HEK293T (cell line): ENCODE measurements around the gene UMAD1.
"Not testable (repeated sequence)": the region's sequence is repeated elsewhere in the genome, so short reads cannot be mapped to it uniquely, and the experiment has no call there.

Experiments used
- CTCF ChIA-PET: fragments of 350-600 bp; formaldehyde crosslinking; extraction: SDS; loops from one replicate; lab custom pipeline; 2021; ENCODE audit warnings: antibody characterized with exemption, inconsistent platforms; lab: Yijun Ruan, JAX
- POLR2A ChIA-PET: fragments of 350-600 bp; formaldehyde crosslinking; extraction: SDS; loops from one replicate; lab custom pipeline; 2020; ENCODE audit warnings: antibody characterized with exemption, inconsistent platforms; lab: Yijun Ruan, JAX
- DNase-seq: peaks from one replicate; pipeline ENCODE4 v3.0.0; 2012; ENCODE audit warnings: mixed read lengths; ENCODE audit errors: extremely low spot score
- ARNT ChIP-seq: fragments of 450-650 bp; IDR thresholded peaks from 2 replicates; pipeline ENCODE4 v1.6.1; 2017; ENCODE audit warnings: mild to moderate bottlenecking
- BHLHE40 ChIP-seq: fragments of 450-650 bp; IDR thresholded peaks from 2 replicates; pipeline ENCODE4 v1.6.1; 2016; ENCODE audit warnings: mild to moderate bottlenecking, moderate library complexity, borderline replicate concordance
- CTBP1 ChIP-seq: fragments of 450-650 bp; IDR thresholded peaks from 2 replicates; pipeline ENCODE4 v1.6.1; 2016; ENCODE audit warnings: borderline replicate concordance
- ELF4 ChIP-seq: fragments of 450-650 bp; IDR thresholded peaks from 2 replicates; pipeline ENCODE4 v1.6.1; 2017; ENCODE audit warnings: antibody characterized with exemption
- FOXA1 ChIP-seq: fragments of 450-650 bp; IDR thresholded peaks from 2 replicates; pipeline ENCODE4 v1.6.1; 2016; ENCODE audit warnings: mild to moderate bottlenecking
- FOXK2 ChIP-seq: fragments of 450-650 bp; IDR thresholded peaks from 2 replicates; pipeline ENCODE4 v1.6.1; 2016; ENCODE audit warnings: mild to moderate bottlenecking
- FOXM1 ChIP-seq: fragments of 450-650 bp; IDR thresholded peaks from 2 replicates; pipeline ENCODE4 v1.6.1; 2017; ENCODE audit warnings: mild to moderate bottlenecking, borderline replicate concordance
- HDGF ChIP-seq: fragments of 450-650 bp; IDR thresholded peaks from 2 replicates; pipeline ENCODE4 v1.6.1; 2017; ENCODE audit warnings: antibody characterized with exemption, borderline replicate concordance
- L3MBTL2 ChIP-seq: fragments of 450-650 bp; conservative IDR thresholded peaks from 2 replicates; pipeline ENCODE4 v1.6.1; 2016; ENCODE audit warnings: mild to moderate bottlenecking
- LEF1 ChIP-seq: fragments of 450-650 bp; IDR thresholded peaks from 2 replicates; pipeline ENCODE4 v1.6.1; 2017; ENCODE audit warnings: mild to moderate bottlenecking, borderline replicate concordance
- NFRKB ChIP-seq: fragments of 450-650 bp; IDR thresholded peaks from 2 replicates; pipeline ENCODE4 v1.6.1; 2016; ENCODE audit warnings: mild to moderate bottlenecking, moderate library complexity
- SP1 ChIP-seq: fragments of 450-650 bp; IDR thresholded peaks from 2 replicates; pipeline ENCODE4 v1.6.1; 2017
- SUZ12 ChIP-seq: fragments of 450-650 bp; IDR thresholded peaks from 2 replicates; pipeline ENCODE4 v1.6.1; 2016; ENCODE audit warnings: mild to moderate bottlenecking
- TARDBP ChIP-seq: fragments of 450-650 bp; IDR thresholded peaks from 2 replicates; pipeline ENCODE4 v1.6.1; 2016
- ZNF384 ChIP-seq: fragments of 450-650 bp; IDR thresholded peaks from 2 replicates; pipeline ENCODE4 v1.6.1; 2016
- TF ChIP-seq, protein P1 (sequence below): fragments of 450-650 bp; IDR thresholded peaks from 2 replicates; pipeline ENCODE4 v1.6.1; 2016

The UMAD1 gene

DNA sequence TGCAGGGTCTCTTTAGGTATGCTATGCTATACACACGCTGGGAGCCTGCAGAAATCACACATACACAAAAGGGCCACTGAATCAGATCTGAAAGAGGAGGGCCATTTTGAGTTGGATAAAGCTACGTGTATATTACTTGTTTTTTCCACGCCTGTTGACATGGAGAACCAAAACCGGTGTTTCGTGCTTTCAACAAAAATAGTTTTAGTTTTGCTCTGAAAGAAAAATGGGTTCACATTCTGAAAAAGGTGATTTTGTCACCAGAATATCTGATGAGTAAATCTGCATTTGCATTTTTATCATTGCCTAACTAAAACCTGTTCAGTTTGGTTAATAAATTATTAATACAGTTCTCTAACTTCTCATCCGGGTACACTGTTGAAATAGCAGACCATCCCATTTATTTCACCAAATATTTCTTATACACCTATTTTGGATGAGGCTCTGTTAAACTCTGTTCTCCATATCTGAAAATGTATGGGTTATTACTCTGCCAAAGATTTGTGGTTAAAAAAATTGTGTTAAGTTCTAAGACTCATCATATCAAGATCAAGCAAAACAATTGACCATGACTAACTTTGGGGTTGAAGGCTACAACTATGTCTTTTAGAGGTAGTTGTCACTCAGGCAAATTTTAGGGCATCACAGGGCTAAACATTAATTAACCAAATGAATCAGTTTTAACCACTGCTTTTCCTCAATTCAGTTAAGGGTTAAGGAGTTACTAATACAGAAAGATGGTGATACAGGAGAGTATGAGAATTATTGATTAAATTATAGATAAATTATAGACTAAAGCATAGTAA is 179.1 kb downstream of the UMAD1 start:
- POLR2A ChIA-PET = no interaction called here
- TF ChIP-seq TARDBP = no peak
- DNase-seq = no peak
- CTCF ChIA-PET = no interaction called here

DNA sequence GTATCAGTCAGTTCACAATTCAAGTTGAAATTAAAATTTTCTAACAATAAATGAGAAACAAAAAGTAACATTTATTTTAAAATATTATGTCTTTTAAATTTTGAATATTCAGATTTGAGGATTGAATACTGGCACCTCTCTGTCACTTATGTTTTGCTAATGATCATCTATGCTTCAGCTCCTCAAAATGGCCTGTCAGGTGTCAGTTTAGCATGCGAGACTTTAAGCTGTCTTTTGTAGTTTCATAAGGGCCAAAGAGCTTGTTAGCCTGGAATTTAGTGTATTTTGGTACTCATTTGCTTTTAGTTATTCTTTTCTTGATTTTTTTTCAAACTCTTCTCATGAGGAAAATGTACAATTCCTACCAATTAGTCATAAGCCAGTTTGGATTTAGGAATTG is 179.9 kb downstream of the UMAD1 start:
- POLR2A ChIA-PET = no interaction called here
- no peak for DNase-seq

DNA sequence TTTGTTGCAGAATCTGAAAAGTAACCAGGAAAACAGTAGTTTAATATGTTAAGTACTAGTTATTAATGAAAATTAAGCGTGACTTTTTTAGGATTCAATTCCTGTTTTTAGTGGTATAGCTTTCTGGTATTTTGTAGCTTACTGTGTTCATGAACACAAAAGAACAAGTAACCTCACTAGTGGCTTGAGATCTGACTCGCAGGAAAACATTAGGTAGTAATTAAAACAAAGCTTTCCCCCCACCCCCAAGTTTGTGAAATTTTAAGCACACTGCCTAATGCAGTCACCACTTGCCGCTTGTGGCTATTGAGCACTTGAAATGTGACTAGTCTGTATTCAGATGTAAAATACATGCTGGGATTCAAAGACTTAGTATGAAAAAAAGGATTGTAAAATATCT is 180.4 kb downstream of the UMAD1 start:
- TF ChIP-seq FOXM1 = no peak
- TF ChIP-seq ARNT = no peak
- TF ChIP-seq SP1 = no peak
- TF ChIP-seq TARDBP = no peak
- no peak for TF ChIP-seq ZNF384
- TF ChIP-seq L3MBTL2 = no peak
- no peak for TF ChIP-seq FOXK2
- no peak for TF ChIP-seq BHLHE40
- no peak for TF ChIP-seq SUZ12
- no peak for TF ChIP-seq CTBP1
- no peak for TF ChIP-seq HDGF
- TF ChIP-seq FOXA1 = no peak
- TF ChIP-seq LEF1 = no peak
- TF ChIP-seq, protein P1, sequence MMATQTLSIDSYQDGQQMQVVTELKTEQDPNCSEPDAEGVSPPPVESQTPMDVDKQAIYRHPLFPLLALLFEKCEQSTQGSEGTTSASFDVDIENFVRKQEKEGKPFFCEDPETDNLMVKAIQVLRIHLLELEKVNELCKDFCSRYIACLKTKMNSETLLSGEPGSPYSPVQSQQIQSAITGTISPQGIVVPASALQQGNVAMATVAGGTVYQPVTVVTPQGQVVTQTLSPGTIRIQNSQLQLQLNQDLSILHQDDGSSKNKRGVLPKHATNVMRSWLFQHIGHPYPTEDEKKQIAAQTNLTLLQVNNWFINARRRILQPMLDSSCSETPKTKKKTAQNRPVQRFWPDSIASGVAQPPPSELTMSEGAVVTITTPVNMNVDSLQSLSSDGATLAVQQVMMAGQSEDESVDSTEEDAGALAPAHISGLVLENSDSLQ = no peak
- no peak for TF ChIP-seq ELF4
- TF ChIP-seq NFRKB = no peak
- no peak for DNase-seq
- POLR2A ChIA-PET = no interaction called here
- CTCF ChIA-PET = no interaction called here

More for the DNA sequence above, 179.9 kb downstream of the UMAD1 start:
- TF ChIP-seq TARDBP = no peak
- TF ChIP-seq L3MBTL2 = no peak
- no peak for TF ChIP-seq NFRKB
- TF ChIP-seq BHLHE40 = no peak
- no peak for TF ChIP-seq HDGF
- TF ChIP-seq LEF1 = no peak
- TF ChIP-seq ARNT = no peak
- TF ChIP-seq FOXM1 = no peak
- no peak for TF ChIP-seq CTBP1
- TF ChIP-seq FOXA1 = no peak
- TF ChIP-seq, protein P1 = no peak
- TF ChIP-seq ELF4 = no peak
- no peak for TF ChIP-seq ZNF384
- CTCF ChIA-PET = no interaction called here

DNA sequence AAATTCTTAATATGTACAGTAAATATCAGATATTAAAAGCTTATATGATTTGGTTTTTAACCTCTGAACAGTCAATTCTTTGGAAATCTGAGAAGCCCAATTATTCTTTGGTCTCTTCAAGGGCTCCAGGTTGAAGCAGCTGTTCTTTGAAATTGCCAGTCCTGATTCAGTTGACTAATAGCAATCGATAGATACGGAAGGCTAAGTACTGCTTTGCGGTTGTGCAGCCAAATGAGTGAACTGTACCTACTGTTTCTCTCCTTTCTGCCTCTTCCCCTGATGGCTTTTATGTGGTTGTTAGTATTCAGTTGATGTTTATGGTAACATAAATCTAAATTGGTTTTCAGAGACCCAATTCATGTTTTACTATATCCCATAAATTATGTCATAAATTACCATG is 181.0 kb downstream of the UMAD1 start:
- ChIA-PET CTCF (no interaction called here), POLR2A (no interaction called here)
- no peak for DNase-seq
- no peak for TF ChIP-seq SUZ12
- TF ChIP-seq, protein P1 = peak; percentile 83

DNA sequence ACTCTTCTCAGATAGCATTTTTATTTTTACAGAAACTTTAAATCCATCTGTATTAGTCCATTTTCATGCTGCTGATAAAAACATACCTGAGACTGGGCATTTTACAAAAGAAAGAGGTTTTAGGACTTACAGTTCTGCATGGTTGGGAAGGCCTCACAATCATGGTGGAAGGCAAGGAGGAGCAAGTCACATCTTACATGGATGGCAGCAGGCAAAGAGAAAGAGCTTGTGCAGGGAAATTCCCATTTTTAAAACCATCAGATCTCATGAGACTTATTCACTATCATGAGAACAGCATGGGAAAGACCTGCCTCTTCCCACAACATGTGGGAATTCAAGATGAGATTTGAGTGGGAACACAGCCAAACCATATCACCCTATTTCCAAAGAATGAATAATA is 184.7 kb downstream of the UMAD1 start:
- POLR2A ChIA-PET, DNase-seq, CTCF ChIA-PET: not testable (repeated sequence)

DNA sequence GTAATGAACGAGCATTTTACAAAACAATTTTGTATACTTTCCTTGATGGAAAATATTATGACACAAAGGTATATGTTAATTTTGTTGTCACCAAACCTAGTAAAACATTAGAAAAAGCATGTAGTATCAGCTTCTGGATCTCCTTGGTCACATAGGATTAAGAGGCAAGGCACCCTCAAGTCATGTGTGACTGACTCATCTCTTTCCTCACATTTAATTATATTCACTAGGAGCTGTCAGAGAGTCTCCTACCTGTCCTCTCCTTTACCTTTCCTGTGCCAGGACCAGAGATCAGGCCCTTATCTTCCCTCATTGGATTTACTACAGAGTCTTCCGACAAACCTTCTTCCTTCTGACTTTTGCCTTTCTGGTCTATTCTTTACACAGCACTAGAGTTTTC is 189.1 kb downstream of the UMAD1 start:
- POLR2A ChIA-PET = no interaction called here
- CTCF ChIA-PET = no interaction called here
- TF ChIP-seq SUZ12 (no peak), SP1 (no peak), NFRKB (no peak), ARNT (no peak), FOXA1 (no peak), FOXK2 (no peak), LEF1 (no peak), HDGF (no peak), L3MBTL2 (no peak), ZNF384 (no peak), BHLHE40 (no peak), ELF4 (no peak), TARDBP (no peak), FOXM1 (no peak)
- TF ChIP-seq, protein P1 = no peak
- no peak for DNase-seq
